Stimulated activated CD8-positive, alpha-beta memory T cell treated with anti-CD3 and anti-CD28 coated beads, Interleukin-4, amount 100 ng/mL, for 48 hours (primary cell): ENCODE data around the gene MEIOC.
A peak's percentile ranks its signal among the peaks of the same experiment; 100 is the strongest.
"Not testable (repeated sequence)": the region's sequence is repeated elsewhere in the genome, so short reads cannot be mapped to it uniquely, and the experiment has no call there.

ENCODE experiments used
- DNase-seq: peaks from one replicate; pipeline ENCODE4 v3.0.0-alpha.2; 2020

MEIOC gene

DNA sequence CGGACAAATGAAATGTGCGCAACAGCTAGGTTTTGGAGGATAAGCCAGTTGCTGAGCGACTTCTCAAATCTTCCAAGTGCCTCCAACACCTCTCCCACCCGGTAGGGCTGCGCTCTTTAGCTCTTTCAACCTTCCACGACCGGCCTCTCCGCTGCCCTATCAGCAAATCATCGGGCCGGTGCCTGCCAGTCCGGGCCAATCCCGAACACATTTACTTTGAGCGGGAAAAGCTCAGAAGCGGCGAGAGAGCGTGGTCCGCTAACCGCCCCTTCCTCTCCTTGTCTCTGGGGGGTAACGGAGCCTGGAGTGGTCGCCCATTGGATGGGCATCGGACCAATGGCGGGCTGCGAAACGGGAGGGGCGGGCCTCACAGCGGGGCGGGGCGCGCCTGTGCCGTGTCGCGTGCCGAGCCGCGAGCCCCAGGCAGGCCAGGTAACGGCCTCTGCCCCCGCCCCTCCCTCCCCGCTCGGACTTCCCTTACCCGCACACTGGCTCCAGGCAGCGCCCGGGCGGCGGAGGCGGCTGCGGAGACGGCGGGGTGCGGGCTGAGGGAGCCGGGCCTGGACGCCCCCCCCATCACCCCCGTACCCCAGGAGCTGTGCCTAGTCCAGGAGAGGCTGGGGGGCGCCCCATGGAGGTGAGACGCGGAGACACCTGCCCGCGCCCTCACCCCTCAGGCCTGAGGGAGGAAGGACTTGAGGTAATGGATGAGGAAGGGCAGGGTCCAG is at the start of gene MEIOC:
MEIOC (plus strand) TSS at position 486 of the 728 bp plus-strand sequence; CDS start at position 632, 146 bp downstream.
- DNase-seq, result peak; percentile 62

DNA sequence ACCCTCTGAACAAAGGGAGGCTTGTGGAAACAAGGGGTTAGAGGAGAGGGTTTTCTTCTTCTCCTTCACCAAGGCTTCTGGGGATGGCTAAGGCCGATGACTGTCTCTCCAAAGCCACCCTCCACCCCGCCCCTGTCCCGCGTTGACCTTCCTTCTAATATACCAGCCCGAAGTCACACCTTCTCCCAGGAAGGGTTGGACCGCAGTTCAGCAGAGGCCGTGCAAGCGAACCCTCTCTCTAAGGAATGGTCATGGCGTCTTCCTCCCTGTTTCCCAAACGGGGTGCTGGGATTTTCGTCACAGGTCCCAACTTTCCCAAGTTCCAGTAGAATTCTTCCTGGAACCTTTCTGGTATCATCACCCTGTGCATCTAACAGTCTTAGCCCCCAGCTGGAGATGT is 49.6 kb upstream of the MEIOC start:
- no peak for DNase-seq

DNA sequence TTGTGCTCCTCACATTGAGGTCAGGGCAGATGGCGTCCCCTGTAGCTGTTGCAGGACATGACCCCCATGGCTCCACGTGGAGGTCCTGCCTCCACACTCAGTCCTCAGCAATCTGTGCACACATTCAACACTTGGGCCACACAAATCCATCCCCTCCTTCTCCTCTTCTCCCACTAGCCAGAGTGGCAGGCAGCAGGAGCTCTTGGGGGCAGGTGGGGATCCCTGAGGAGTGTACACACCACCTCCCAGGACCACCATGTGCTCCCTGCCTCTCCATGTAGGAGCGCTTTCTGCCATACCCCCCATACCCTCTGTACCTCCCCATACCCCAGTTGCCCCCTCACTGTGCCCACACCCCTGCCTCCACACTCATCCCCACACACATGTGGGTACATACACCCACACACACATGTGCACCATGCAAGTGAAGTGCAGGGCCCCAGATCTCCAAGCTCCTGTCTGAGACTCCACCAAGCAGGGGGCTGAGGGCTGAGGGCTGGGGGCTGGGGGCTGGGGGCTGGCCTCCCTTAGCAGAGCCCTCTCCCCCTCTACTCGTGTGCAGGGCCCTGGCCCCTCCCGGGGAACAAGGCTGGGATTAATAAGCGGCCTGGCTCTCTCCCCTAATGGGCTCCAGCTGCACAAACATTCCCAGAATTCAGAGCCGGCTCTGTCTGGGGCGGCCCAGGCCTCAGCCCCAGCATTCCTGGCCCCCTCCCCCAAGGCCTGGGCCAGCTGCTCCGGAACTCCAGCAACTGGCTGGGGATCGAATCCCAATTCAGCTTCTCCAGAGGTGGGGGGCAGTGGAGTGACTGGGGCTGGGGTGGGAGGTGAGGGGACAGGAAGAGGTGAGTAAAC is 48.2 kb upstream of the MEIOC start:
- no peak for DNase-seq

DNA sequence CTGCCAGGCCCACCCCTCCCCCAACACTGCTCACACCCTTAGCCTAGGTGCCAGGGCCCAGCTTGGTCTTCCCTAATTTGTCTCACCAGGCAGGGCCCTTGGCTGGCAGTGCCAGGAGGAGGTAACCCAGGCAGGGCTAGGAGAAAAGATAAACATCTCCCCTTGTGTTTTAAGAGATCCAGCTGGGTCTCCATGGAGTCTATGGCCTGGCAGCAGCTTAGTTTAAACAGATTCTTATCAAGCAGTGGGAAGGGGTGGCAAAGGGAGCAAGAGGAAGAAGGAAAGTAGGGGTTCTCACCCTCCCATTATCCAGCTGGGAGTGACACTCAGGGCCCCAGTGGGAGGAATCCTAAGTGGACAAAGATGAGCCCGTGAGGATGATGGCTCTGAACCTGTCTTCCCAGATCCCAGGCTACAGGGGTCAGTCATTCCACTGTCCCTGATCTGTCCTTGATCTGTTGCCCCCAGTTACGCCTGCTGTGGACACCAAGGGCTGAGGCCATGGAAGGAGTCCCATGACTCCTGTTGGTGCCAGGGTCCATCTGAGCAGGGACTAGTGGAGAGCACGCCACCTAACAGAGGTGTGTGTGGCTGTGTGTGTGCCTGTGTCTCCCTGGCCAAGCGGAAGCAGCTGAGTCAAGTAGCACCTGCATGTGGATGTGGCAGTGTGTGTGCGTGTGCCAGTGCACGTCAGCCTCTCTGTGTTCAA is 47.4 kb upstream of the MEIOC start:
- no peak for DNase-seq

DNA sequence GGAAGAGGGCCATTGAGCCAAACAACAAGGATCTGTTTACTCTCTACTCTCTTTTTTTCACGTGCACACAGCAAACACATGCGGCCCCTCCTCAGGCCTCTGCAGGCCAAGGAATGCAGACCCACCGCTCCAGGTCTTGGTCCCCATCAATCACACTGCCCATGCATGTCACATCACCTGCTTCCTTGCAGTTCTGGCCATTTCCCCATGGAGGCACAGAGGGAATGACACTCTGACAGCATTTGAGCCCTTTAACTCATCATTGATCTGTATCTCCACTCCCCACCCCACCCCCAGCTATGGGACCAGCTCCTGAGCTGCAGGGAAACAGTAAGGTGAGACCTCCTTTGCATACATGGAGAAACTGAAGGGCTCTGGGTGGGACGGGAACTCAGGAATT is 45.9 kb upstream of the MEIOC start:
- DNase-seq, result no peak

DNA sequence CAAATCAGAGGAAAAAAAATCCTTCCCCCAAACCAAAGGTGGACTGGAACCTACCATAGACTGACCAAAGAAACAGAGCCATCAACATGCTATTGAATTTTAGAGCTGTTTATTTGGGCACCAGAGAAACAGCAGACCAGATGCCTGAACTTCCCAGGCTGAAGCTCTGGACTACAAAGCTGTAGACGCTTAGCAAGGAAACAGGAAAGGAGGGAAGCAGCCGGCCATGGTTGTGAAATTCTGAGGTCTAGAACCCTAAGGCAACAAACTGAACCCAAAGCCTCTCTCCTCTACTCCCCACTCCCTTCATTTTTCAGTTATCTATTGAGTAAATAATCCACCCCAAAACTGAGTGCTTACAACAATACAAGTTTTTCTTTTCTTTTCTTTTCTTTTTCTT is 45.4 kb upstream of the MEIOC start:
- DNase-seq, result no peak

DNA sequence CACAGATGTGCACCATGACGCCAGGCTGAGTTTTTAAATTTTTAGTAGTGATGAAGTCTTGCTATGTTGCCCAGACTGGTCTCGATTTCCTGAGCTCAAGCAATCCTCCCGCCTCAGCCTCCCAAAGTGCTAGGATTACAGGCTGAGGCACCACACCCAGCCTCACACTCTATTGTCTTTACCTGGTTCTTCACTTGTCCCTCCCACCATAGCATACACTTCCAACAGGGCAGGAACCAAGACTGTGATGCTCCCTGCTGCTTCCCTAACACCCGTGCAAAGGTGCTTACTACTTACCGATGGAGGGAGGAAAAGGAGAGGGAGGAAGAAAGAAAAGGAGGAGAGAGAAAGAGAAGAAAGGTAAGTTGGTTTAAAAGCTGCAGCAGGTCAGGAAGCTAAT is 41.4 kb upstream of the MEIOC start:
- DNase-seq, result no peak

GRCh38 chr17:44618652-44619051 is 37.6 kb upstream of the MEIOC start:
- not testable (repeated sequence) for DNase-seq

- DNase-seq, result no peak
Observed at GRCh38 chr17:44623070-44623725, 33.1 kb upstream of the MEIOC start.

GRCh38 chr17:44627513-44628242 is 28.6 kb upstream of the MEIOC start:
- no peak for DNase-seq

GRCh38 chr17:44628243-44629188 is 27.8 kb upstream of the MEIOC start:
- DNase-seq, result no peak

- no peak for DNase-seq
Observed at GRCh38 chr17:44629314-44629713, 27.0 kb upstream of the MEIOC start.

- no peak for DNase-seq
Observed at GRCh38 chr17:44630703-44631102, 25.6 kb upstream of the MEIOC start.

- no peak for DNase-seq
Observed at GRCh38 chr17:44633998-44634397, 22.3 kb upstream of the MEIOC start.

DNA sequence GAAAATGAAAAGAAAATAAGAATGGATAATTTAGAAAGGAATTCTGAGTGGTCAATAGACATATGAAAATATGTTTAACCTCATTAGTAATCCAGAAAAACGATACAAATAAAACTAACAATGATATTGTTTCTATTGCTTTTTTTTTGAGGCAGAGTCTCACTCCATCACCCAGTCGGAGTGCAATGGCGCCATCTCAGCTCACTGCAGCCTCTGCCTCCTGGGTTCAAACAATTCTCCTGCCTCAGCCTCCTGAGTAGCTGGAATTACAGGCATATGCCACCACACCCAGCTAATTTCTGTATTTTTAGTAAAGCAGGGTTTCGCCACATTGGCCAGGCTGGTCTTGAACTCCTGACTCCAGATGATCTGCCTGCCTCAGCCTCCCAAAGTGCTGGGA is 21.9 kb upstream of the MEIOC start:
- DNase-seq, result not testable (repeated sequence)

DNA sequence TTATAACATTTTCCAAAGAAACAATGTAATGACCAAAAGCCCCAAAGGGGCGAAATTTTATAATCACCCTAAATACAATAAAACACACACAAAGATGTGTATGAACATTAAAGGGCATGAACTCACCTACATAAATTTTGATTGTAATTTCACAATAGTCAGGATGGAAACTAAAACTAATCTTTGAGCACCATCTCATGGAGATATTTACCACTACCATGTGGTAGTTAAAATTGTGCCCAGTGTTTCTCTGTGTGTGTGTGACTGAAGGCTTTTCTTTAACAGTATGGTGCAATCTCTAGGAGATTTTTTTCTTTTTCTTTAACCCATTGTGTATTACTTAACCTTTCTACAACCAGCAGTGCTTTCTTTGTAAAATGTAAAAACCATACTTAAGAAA is 19.7 kb upstream of the MEIOC start:
- no peak for DNase-seq

DNA sequence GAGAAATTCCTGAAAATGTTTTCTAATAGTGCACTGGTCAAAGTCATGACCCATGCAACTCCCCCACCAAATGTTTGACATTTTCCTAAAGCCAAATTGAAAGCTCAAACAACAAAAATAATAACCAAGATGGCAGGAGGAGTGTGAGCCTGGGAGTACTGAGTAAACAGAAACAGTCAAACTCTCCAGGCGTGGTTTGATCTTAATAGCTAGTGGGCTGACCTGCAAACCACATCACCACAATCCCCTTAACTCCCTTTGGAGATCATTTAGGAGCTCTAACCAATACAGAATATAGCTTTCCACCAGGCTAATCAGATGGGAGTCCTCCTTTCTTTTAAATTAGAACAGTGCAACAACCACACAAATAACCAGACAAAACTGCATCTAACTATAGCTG is 19.2 kb upstream of the MEIOC start:
- DNase-seq, result no peak

DNA sequence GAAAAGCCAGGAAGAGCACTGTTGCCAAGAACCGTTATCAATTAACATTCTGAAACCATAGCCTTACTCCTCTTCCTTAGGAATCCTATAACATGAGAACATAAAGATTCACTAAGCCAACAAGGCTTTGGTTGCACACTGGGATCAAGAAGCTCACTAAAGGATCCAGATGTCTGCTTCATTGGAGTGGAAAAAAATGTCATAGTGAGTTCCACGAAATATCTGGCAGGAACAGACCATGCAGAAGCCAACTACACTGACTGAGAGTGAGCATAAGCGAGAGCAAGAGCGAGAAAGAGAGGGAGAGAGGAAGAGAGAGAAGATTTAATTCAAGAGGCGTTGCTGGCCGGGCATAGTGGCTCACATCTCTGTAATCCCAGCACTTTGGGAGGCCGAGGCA is 13.4 kb upstream of the MEIOC start:
- no peak for DNase-seq

DNA sequence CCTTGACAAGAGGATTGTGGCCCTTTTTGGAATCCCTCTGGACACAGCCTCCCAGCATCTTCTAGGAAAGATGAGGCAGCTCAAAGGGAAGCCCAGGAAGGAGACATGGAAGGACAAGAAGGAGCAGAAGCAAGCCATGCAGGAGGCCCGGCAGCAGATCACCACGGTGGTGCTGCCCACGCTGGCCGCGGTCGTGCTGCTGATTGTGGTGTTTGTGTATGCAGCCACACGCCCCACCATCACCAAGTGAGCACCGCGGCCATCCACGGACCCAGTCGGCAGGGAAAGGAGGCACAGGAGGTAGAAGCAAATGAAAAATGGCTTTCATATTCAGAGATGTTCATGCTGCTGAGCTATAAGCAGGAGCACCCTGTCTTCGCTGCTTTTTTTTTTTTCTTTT is 10.9 kb upstream of the MEIOC start:
- no peak for DNase-seq

DNA sequence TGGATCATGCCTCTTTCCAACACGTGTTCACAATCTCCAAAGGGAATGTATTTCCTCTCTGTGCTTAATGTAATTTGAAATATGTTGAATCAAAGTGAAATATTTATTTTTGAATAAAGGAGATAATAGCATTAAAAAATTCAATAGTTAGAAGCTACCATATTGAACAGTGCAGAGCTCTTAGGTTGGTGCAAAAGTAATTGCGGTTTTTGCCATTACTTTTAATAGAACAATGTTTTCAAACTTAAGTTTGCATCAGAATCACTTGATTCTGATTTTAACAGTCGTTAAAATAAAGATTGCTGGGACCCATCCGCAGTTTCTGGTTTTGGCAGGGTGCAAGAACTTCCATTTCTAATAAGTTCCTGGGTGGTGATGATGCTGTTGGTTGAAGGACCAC is 10.0 kb upstream of the MEIOC start:
- no peak for DNase-seq

GRCh38 chr17:44647736-44648135 is 8.5 kb upstream of the MEIOC start:
- DNase-seq, result no peak
